ENCODE data around the gene SUCNR1.
"Not testable (repeated sequence)": the region's sequence is repeated elsewhere in the genome, so short reads cannot be mapped to it uniquely, and the experiment has no call there.

The SUCNR1 gene

GRCh38 chr3:151871639-151872468 lies 1.6 kb upstream of the SUCNR1 start:
- DNase-seq: no peak

- DNase-seq: not testable (repeated sequence)
Observed at GRCh38 chr3:151874079-151874478, 636 bp downstream of the SUCNR1 start.

GRCh38 chr3:151875759-151876158 lies 2.3 kb downstream of the SUCNR1 start:
- DNase-seq: no peak

- DNase-seq: no peak
Observed at GRCh38 chr3:151877269-151877668, 3.8 kb downstream of the SUCNR1 start.

- no peak for DNase-seq
Observed at GRCh38 chr3:151878465-151878864, 5.0 kb downstream of the SUCNR1 start.

GRCh38 chr3:151879037-151879436 lies 5.6 kb downstream of the SUCNR1 start:
- DNase-seq: no peak

GRCh38 chr3:151879679-151880415 lies 6.4 kb downstream of the SUCNR1 start:
- DNase-seq: no peak

- no peak for DNase-seq
Observed at GRCh38 chr3:151880416-151880690, 6.9 kb downstream of the SUCNR1 start.

GRCh38 chr3:151881137-151881536 lies 7.7 kb downstream of the SUCNR1 start:
- no peak for DNase-seq

GRCh38 chr3:151885397-151885796 lies 12.0 kb downstream of the SUCNR1 start:
- not testable (repeated sequence) for DNase-seq

GRCh38 chr3:151887450-151888211 lies 14.2 kb downstream of the SUCNR1 start:
- DNase-seq: not testable (repeated sequence)

- DNase-seq: peak; percentile 20
Observed at GRCh38 chr3:151890721-151891141, 17.3 kb downstream of the SUCNR1 start.

GRCh38 chr3:151891721-151892120 lies 18.3 kb downstream of the SUCNR1 start:
- DNase-seq: no peak

- DNase-seq: no peak
Observed at GRCh38 chr3:151894219-151894618, 20.8 kb downstream of the SUCNR1 start.

- DNase-seq: no peak
Observed at GRCh38 chr3:151895478-151896241, 22.2 kb downstream of the SUCNR1 start.

- no peak for DNase-seq
Observed at GRCh38 chr3:151896246-151897012, 23.0 kb downstream of the SUCNR1 start.

GRCh38 chr3:151898121-151898520 lies 24.7 kb downstream of the SUCNR1 start:
- not testable (repeated sequence) for DNase-seq

GRCh38 chr3:151898564-151899261 lies 25.3 kb downstream of the SUCNR1 start:
- not testable (repeated sequence) for DNase-seq

GRCh38 chr3:151899996-151900395 lies 26.6 kb downstream of the SUCNR1 start:
- DNase-seq: no peak

GRCh38 chr3:151900460-151900859 lies 27.0 kb downstream of the SUCNR1 start:
- DNase-seq: no peak

Measured in NCI-H510A (cell line).